Inferior parietal cortex (tissue), 1 donor: Measurements from ENCODE around the gene SLC22A25.
"Not testable (repeated sequence)": the region's sequence is repeated elsewhere in the genome, so short reads cannot be mapped to it uniquely, and the experiment has no call there.

Experiments used
- DNase-seq: peaks from one replicate; pipeline ENCODE4 v3.0.0-alpha.2; 2016; ENCODE audit errors: extremely low spot score

The SLC22A25 gene

DNA sequence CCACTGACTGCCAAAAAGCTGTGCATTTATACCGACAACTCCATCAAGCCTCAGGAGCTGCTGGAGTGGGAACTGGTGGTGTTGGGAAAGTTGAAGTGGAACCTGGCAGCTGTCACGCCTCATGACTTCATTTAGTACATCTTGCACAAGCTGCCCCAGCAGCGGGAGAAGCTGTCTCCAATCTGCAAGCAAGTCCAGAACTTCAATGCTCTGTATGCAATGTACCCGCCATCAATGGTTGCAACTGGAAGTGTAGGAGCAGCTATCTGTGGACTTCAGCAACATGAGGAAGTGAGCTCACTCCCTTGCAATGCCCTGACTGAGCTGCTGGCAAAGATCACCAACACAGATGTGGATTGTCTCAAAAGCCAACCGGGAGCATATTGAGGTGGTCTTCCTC lies at the start of gene SLC22A25:
Gene SLC22A25 (minus strand): TSS at position 67 of the 400 bp plus-strand sequence. CDS start 13,947 bp downstream, outside the sequence.
- no peak for DNase-seq

DNA sequence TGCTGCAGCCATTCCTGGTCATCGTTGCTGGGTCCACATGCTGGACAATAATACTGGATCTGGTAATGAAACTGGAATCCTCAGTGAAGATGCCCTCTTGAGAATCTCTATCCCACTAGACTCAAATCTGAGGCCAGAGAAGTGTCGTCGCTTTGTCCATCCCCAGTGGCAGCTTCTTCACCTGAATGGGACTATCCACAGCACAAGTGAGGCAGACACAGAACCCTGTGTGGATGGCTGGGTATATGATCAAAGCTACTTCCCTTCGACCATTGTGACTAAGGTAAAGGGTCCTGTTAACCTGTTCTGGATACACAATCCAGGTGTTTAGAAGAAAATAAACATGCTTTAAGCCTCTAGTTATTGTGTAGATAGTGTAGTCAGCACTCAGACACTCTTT lies 46.9 kb upstream of the SLC22A25 start:
- DNase-seq = no peak

DNA sequence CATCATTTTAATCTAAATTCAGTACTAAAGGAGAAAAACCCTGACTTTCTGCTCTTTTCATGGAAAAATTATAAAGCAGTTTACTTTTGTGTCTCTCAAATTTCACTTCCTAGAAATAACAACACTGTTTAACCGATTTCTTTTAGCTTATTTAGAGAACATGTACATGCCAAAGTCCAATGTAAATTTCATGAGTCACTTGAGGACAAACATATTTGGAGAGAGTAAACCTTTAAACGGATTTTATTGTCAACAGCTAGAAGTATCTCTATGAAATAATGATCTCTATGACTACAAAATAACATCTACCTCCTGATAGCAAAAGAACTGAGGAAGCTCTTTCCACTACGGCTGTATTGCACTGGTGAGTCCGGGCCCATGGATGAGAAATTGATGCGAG lies 46.3 kb upstream of the SLC22A25 start:
- DNase-seq = no peak

DNA sequence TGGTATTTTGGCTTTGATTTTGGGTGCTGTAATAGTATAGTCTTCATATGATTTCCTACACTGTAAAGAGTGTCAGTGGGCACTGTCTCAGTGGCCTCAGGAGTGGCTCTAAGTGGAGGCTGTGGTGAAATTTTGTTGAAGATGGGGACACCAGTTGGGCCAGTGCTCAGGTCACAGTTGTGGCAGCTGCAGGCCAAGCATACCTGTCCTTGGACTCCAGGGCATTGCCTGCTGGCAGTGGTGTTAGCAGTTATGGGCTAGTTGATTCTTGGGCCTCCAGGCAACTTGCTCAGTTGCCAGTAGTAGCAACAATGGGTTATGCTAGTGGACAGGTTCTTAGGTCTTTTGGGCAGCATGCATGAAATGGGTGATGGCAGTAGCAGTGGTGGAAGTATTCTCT lies 39.2 kb upstream of the SLC22A25 start:
- no peak for DNase-seq

DNA sequence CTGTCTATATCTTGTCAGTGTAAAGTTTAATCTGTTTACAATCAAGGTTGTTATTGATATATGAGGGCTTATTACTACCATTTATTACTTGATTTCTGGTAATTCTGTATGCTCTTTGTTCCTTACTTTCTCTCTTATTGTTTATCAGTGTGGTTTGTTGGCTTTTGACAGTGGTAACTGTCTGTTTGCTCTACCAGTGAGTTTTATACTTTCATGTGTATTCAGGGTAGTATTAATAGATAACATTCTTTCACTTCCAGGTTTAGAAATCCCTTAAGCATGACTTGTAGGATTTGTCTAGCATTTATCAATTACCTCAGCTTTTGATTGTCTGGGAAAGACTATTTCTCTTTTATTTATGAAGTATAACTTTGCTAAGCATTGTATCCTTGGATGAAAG lies 37.5 kb upstream of the SLC22A25 start:
- DNase-seq = no peak

DNA sequence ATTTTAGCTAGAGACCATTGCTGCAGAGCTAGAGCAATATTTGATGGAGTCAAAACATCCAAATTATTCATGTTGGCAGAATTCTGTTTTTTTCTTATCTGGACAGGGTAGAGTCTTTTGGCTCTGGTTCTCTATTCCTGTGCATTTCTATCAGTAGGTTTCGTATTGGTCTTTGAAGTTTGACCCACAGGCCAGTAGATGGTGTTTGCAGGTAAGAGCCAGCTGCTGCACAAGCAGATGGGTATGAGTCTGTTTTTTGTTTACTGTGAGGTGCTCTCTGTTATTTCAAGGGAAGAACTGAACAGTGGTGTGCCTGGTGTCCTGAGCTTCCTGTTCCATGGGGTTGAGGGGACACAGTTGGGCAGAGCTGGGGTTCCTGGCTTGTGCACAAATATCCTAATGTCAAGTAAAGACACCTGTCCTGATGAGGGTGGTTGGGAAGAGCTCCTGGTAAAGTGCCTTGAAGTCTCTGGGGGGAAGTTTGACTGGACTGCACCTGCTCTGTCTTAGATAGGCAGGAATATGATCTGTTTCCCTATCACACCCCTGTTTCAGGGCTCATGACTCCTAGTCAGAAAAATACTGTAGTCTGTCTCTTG lies 34.0 kb upstream of the SLC22A25 start:
- no peak for DNase-seq

DNA sequence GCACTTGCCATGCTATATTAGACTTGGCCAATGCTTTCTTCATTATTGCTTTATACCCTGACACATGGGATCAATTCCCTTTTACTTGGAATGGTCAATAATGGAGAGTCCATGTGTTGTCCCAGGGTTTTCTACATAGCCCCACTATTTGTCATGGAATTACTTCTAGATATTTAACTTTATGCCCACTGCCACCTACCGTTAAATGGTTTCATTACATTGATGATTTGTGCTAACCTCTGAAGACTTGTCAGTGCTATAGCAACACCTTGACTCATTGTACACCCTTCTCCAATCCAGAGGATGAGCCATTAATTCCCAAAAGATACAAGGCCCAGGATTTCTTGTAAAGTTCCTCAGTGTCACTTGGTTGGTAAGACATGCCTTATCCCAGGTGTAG lies 31.4 kb upstream of the SLC22A25 start:
- no peak for DNase-seq

DNA sequence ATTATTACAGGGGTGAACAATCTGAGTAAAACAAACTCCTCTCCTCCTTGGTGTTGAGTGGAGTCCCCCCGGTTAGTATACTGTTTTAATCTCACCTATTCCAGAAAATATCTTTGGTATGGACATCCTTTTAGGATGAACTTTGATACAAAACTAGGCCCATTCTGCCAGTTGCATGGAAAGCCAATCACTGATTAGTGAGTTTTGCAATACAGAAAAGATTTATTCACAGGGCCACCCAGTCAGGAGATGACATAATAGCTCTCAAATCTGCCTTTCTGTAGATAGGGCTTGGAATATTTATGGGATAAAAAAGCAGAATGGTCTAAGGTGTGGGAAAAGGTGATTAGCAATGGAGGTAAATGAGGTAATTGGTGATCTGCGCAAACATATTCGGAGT lies 30.3 kb upstream of the SLC22A25 start:
- no peak for DNase-seq

DNA sequence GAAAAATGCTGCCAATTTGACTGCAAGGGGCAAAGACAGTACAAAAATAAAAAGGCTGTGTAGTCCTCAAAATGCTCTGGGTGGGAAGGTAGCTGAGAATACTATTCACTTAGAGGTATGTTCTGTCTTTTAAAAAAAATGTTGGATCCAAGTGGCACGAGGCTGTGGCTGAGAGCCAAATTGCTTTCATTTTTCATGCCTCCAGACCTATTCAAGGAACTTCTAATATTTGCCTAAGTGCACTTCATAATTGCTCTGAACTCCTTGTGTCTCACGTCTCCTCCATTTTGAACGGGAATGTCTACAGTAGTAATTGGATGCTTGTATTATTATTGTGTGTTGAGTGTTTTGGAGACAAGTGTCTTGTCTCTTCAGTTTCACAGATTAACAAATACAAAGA lies 19.1 kb upstream of the SLC22A25 start:
- no peak for DNase-seq

DNA sequence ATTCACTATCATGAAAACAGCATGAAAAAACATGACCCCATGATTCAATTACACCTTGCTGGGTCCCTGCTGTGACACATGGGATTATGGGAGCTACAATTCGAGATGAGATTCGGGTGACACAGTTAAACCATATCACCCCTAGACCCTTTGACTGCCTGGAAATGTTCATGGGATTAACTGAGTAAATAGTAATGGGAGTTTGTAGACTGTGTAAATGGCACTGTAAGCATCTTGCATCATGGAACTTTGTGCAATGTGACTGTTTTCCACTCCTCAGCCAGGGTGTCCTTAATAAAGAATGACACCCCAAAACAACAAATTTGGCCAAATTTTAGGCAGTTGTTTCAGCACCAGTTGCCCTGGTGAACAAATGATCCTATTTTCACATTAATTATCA lies 7.9 kb upstream of the SLC22A25 start:
- DNase-seq = no peak

DNA sequence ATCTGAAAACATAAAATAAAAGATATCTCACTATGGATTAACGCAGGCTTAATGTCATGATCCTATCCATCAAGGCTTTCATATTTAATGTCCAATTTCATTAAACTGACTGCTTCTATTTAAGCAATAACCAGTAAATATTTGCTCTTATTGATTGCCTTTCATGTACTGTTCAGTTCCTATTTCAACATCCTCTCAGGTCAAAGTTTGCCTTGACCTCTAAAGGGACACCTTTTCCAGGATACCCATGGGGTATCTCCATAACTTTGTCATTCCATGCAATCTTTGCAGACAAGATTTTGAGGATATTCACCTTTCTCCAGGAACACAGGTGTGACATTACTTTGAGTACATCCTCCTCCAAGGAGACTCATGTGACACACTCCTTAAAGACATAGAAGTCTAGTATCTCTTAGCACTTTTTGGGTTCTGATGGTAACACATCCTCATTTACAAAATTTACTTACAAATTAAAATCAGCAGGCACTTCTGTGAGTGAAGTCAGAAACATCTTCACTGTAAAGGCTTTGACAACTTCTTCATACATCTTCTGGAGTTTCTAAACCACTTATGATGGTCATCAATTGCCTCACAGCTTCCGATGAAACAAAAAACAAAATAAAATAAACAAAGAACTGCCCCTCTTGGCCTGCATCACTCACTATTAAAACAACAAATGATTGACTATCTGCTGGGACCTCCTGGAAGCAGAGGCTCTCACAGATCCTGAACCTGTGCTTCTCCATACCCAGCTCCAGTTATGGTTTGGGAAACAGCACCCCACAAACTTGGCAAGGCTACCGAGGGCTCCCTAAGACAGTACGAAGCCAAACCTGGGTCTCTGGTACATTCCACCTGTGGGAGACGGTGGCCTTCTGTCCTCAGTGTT lies 7.0 kb upstream of the SLC22A25 start:
- DNase-seq = no peak

DNA sequence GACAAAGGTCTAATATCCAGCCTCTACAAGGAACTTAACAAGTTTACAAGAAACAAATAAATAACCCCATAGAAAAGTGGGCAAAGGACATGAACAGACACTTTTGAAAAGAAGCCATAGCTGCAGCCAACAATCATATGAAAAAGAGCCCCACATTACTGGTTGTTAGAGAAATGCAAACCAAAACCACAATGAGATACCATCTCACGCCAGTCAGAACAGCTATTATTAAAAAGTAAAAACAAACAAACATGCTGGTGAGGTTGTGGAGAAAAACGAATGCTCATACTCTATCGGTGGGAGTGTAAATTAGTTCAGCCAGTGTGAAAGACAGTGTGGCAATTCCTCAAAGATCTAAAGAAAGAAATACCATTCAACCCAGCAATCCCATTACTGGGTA lies 5.6 kb upstream of the SLC22A25 start:
- no peak for DNase-seq

DNA sequence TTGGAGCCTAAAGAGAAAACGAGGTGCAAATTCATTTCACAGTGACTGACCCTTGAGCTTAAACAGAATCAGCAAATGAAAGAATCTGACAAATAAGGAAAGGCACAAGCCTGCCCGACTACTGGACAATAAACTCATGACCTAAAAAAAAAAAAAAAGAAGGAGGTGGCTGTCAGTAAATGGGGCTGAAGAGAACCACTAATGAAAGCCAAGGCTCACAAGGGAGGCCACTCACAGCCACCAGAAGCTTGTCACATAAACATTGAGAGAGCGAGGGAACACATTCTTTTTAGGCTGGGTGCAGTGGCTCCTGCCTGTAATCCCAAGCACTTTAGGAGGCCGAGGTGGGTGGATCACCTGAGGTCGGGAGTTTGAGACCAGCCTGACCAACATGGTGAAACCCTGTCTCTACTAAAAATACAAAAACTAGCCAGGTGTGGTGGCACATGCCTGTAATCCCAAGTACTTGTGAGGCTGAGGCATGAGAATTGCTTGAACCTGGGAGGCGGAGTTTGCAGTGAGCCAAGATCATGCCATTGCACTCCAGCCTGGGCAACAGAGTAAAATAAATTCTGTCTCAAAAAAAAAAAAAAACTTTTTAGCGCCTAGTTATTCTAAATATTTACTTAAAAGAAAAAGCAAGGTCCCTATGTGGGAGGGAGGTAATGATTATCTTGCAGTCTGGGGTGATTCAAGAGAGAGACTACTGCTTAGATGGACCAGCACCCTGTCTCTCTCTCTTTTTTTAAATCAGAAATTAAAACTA lies 4.0 kb upstream of the SLC22A25 start:
- DNase-seq = not testable (repeated sequence)

DNA sequence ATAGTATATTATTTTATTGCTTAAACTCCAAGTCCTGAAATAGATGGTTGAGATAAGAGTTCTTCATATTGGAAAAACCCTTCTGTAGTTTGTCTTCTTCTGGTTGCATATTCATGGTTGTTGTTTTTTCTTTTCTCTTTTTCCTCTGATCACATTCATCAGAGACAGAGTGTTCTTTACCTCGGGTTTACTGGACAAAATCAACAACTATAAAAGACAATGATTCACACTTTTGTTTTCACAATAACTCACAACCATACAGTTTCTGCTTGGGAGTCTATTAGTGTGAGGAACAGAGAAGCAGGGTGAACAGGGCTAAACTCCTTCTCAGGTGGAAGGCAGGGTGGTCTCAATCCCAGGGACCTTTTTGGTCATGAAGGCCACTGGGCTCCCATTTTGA lies 2.6 kb upstream of the SLC22A25 start:
- no peak for DNase-seq

DNA sequence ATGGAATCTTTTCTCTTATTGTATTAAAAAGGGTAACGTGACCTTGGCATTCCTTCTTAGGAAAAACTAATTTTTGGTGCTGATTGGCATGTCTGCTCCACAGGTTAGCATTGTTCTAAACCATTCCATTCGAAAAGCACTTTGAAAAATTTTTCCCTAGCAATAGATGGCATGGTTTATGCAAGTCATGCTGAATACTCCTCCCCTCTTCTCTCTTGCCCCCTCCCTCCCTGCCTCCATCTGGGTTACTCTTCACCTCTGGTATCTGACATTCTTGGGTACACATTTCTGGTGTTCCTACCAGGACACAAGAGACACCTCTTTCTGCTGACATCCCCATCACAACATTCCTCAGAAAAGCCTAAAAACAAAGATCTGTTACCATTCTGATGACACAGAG lies 1.5 kb upstream of the SLC22A25 start:
- no peak for DNase-seq

DNA sequence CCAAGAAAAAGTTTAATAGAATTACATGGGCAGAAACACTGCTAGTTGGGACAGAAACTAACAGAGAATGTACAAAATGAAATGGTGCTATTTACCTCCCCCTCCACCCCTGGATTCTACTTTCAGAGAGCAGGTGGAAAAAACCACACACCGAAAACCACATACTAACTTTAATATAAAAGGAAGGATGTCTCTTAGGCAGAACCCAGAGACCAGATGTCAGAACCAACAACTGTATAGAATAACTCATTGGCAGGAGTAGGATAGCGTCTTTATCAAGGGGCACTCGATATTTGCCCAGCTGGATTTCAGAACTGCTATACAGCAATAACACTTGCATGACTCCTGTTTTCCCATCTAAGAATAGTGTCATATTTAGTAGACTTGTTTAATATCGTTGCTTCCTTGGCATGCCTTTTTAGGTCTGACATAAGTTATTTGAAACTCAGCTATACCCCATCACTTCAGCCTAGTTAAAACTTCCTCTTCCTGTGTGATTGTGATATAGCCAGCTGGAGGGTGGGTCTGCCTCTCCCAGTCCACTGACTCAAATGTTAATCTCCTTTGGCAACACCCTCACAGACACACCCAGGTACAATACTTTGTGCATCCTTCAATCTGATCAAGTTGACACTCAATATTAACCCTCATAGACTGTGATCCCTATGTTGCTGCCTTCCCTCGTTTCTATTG lies 1.2 kb downstream of the SLC22A25 start:
- no peak for DNase-seq

DNA sequence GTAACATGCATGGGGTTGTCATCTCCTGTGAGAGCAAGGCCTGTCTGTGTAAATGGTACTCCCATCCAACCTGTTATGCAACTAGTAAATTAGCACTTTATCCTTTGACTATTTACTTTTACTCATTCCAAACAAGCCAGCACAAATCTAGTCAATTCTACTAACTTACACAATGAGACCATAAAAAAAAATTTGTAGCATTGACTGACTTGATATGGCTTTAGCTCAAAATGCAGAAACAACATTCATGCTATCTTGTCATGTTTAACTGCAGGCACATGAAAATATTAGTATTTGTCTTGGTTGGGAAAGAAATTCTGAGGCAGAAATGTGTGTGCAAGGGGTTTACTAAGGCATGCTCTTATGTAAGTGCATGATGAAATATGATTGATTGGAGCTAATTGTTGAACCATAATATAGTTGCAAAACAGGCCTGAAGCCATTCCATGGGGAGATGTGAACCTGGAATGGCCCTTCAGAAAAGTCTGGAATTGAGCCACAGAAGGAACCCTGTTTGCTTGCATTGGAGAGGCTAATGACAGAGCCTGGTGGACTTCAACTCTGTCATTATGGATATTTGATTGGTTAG lies 2.5 kb downstream of the SLC22A25 start:
- DNase-seq = no peak

DNA sequence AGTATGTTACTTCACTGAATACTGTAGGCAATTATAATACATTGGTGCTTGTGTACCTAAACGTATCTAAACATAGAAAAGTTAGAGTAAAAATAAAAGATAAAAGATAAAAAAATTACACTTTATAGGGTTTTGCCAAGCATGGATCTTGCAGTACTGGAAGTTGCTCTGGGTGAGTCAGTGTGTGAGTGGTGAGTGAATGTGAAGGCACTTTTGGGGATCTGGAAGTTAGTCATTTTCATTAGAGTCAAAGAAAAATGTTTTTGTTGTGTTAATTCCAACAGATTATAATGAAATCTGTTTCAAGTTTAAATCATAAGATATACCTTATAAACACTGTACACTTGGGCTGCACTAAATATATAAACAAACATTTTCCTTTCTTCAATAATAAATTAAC lies 3.3 kb downstream of the SLC22A25 start:
- DNase-seq = no peak

DNA sequence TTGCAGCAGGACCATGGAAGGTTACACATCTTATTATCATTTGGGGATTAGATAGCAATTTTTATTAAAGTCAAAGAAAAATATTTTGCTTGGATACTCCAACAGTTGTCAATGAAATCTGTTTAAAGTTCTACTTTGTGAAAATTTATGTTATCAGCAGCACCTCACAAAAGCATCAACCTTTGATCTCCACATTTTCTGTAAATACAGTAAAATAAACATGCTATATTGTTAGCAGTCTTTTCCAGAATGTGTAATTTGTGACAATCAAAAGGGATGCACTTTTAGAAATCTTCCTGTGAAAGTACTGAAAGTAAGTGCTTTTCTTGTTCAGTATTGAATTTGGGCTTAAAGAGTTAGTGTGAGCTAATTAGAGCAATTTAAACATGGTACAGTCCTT lies 4.1 kb downstream of the SLC22A25 start:
- DNase-seq = no peak

DNA sequence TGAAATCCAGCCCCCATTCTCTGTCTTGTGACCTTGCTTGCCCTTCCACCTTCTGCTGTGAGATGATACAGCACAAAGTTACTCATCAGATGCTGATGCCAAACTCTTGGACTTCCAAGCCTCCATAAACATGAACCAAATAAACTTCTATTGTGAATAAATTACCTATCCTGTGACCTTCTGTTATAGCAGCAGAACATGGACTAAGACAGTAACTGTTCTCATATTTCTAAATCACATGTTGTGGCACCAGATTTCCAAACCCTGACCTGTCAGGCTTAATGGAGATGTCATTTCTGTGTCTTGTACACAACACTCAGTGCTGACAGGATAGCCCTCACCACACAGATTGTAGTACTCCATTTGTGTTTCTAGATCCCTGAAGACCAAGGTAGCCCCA lies 6.0 kb downstream of the SLC22A25 start:
- no peak for DNase-seq
